OCI-LY1 (cell line): Measurements from ENCODE around the gene RAX2.

Experiments
- H2AFZ ChIP-seq: fragments of 200-600 bp; sonication (generic), shearing (Covaris generic); 2 replicates; pipeline ENCODE4 v1.6.0; 2014; ENCODE audit warnings: antibody characterized with exemption, mild to moderate bottlenecking, low read length
- H3F3A ChIP-seq: fragments of 200-600 bp; sonication (generic), shearing (Covaris generic); 2 replicates; pipeline ENCODE4 v1.6.0; 2014; ENCODE audit warnings: mild to moderate bottlenecking, antibody characterized with exemption, low read length, moderate library complexity; ENCODE audit not compliant: insufficient read depth
- H3K27ac ChIP-seq: fragments of 200-600 bp; sonication (generic); 2 replicates; pipeline ENCODE4 v1.5.1; 2014; ENCODE audit warnings: low read length, mixed run types, mild to moderate bottlenecking, low read depth; ENCODE audit not compliant: poor library complexity, severe bottlenecking
- H3K27me3 ChIP-seq: fragments of 200-600 bp; sonication (generic); 2 replicates; pipeline ENCODE4 v1.6.0; 2014; ENCODE audit warnings: antibody characterized with exemption, mild to moderate bottlenecking, low read length, moderate library complexity; ENCODE audit not compliant: insufficient read depth
- H3K36me3 ChIP-seq: fragments of 200-600 bp; sonication (generic); 2 replicates; pipeline ENCODE4 v1.6.1; 2014; ENCODE audit warnings: mild to moderate bottlenecking, antibody characterized with exemption, low read length, moderate library complexity, mixed read lengths; ENCODE audit not compliant: insufficient read depth
- H3K4me1 ChIP-seq: fragments of 200-600 bp; sonication (generic); 2 replicates; pipeline ENCODE4 v1.5.1; 2014; ENCODE audit warnings: mild to moderate bottlenecking, low read length, moderate library complexity; ENCODE audit not compliant: insufficient read depth, severe bottlenecking
- H3K4me2 ChIP-seq: fragments of 200-600 bp; sonication (generic), shearing (Covaris generic); 2 replicates; pipeline ENCODE4 v1.6.1; 2014; ENCODE audit warnings: low read length
- H3K4me3 ChIP-seq: fragments of 200-600 bp; sonication (generic); 2 replicates; pipeline ENCODE4 v1.5.1; 2014; ENCODE audit warnings: low read length, low read depth, mild to moderate bottlenecking, mixed read lengths; ENCODE audit not compliant: poor library complexity, severe bottlenecking
- H3K79me2 ChIP-seq: fragments of 200-600 bp; shearing (Covaris generic); 2 replicates; pipeline ENCODE4 v1.6.1; 2016; ENCODE audit warnings: mixed run types, low read length, mixed read lengths; ENCODE audit not compliant: insufficient read depth
- H3K9ac ChIP-seq: fragments of 200-600 bp; sonication (generic), shearing (Covaris generic); 2 replicates; pipeline ENCODE4 v1.6.1; 2014; ENCODE audit warnings: mild to moderate bottlenecking, low read length, mixed read lengths
- H3K9me2 ChIP-seq: fragments of 200-600 bp; sonication (generic), shearing (Covaris generic); 2 replicates; pipeline ENCODE4 v1.6.1; 2014; ENCODE audit warnings: low read depth, mild to moderate bottlenecking, low read length, mixed read lengths
- H3K9me3 ChIP-seq: fragments of 200-600 bp; shearing (Covaris generic); 2 replicates; pipeline ENCODE4 v1.6.1; 2014; ENCODE audit warnings: low read length, mixed read lengths
- H4K20me1 ChIP-seq: fragments of 200-600 bp; sonication (generic), shearing (Covaris generic); 2 replicates; pipeline ENCODE4 v1.6.0; 2016; ENCODE audit warnings: mild to moderate bottlenecking, low read length; ENCODE audit not compliant: insufficient read depth
- CTCF ChIP-seq: fragments of 200-600 bp; sonication (generic), shearing (Covaris generic); IDR thresholded peaks from 2 replicates; pipeline ENCODE4 v1.5.1; 2017; ENCODE audit warnings: mild to moderate bottlenecking, antibody characterized with exemption, low read length, moderate library complexity, mixed read lengths
- EZH2 ChIP-seq: fragments of 200-600 bp; sonication (generic), shearing (Covaris generic); IDR thresholded peaks from 2 replicates; pipeline ENCODE4 v1.8.0; 2017; ENCODE audit warnings: borderline replicate concordance, mixed run types, mild to moderate bottlenecking, antibody characterized with exemption, low read length, moderate library complexity, mixed read lengths

RAX2 gene

GRCh38 chr19:3734310-3734600 lies 37.8 kb downstream of the RAX2 start:
- H3K4me1 ChIP-seq: no peaks in the 10 kb centered on the region
- H3K36me3 ChIP-seq: no peaks in the 10 kb centered on the region
- no peaks in the 10 kb centered on the region for H3K9me3 ChIP-seq
- no peak overlapping the region for H3K4me2 ChIP-seq
- H3K4me3 ChIP-seq: no peak overlapping the region
- no peaks in the 10 kb centered on the region for H3K9me2 ChIP-seq
- no peaks in the 10 kb centered on the region for H4K20me1 ChIP-seq
- TF ChIP-seq CTCF (no peak), EZH2 (no peak)
- no peak overlapping the region for H2AFZ ChIP-seq
- no peak overlapping the region for H3K9ac ChIP-seq
- no peaks in the 10 kb centered on the region for H3K79me2 ChIP-seq
- peaks cover 5% of the 10 kb centered on the region for H3K27me3 ChIP-seq
- H3F3A ChIP-seq: no peaks in the 10 kb centered on the region
- no peak overlapping the region for H3K27ac ChIP-seq

- Histone ChIP-seq H3K79me2 (no peaks in the 10 kb centered on the region), H3F3A (no peaks in the 10 kb centered on the region), H3K4me2 (no peak overlapping the region), H3K4me3 (no peak overlapping the region), H3K9ac (no peak overlapping the region), H3K4me1 (no peaks in the 10 kb centered on the region), H4K20me1 (no peaks in the 10 kb centered on the region), H3K27ac (no peak overlapping the region), H3K9me3 (no peaks in the 10 kb centered on the region), H3K27me3 (peaks cover 5% of the 10 kb centered on the region), H2AFZ (no peak overlapping the region), H3K36me3 (no peaks in the 10 kb centered on the region), H3K9me2 (no peaks in the 10 kb centered on the region)
- TF ChIP-seq CTCF: no peak
- no peak for TF ChIP-seq EZH2
Observed at GRCh38 chr19:3733549-3734309, 38.3 kb downstream of the RAX2 start.

- no peak overlapping the region for H3K27ac ChIP-seq
- no peaks in the 10 kb centered on the region for H3K79me2 ChIP-seq
- H4K20me1 ChIP-seq: no peaks in the 10 kb centered on the region
- no peak overlapping the region for H3K4me3 ChIP-seq
- TF ChIP-seq EZH2: no peak
- no peak for TF ChIP-seq CTCF
- no peaks in the 10 kb centered on the region for H3F3A ChIP-seq
- no peak overlapping the region for H3K9ac ChIP-seq
- H3K4me2 ChIP-seq: no peak overlapping the region
- no peaks in the 10 kb centered on the region for H3K4me1 ChIP-seq
- peaks cover 5% of the 10 kb centered on the region for H3K27me3 ChIP-seq
- H3K9me2 ChIP-seq: no peaks in the 10 kb centered on the region
- H3K9me3 ChIP-seq: no peaks in the 10 kb centered on the region
- no peak overlapping the region for H2AFZ ChIP-seq
- H3K36me3 ChIP-seq: no peaks in the 10 kb centered on the region
Observed at GRCh38 chr19:3732108-3732507, 39.9 kb downstream of the RAX2 start.
